ENCODE measurements around the gene KIAA1958.

KIAA1958 gene

DNA sequence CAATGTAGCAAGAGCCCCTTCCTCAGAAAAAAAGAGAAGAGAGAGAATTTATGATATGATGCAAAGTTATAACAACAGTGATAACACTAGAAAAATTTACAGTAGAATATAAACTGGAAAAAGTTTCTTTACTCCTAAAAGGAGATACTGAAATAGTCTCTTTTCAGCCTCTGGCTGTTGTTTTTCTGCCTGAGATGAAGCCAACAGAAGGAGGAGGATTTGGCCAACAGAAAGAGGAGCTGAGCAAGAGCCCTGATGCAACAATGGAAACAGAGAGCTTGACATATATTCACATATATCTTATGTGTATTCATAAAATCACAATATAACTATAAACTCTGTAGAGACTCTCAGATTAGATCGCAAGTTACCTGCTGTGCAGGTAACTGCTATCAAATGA lies 122.2 kb downstream of the KIAA1958 start:
- no peak for DNase-seq

DNA sequence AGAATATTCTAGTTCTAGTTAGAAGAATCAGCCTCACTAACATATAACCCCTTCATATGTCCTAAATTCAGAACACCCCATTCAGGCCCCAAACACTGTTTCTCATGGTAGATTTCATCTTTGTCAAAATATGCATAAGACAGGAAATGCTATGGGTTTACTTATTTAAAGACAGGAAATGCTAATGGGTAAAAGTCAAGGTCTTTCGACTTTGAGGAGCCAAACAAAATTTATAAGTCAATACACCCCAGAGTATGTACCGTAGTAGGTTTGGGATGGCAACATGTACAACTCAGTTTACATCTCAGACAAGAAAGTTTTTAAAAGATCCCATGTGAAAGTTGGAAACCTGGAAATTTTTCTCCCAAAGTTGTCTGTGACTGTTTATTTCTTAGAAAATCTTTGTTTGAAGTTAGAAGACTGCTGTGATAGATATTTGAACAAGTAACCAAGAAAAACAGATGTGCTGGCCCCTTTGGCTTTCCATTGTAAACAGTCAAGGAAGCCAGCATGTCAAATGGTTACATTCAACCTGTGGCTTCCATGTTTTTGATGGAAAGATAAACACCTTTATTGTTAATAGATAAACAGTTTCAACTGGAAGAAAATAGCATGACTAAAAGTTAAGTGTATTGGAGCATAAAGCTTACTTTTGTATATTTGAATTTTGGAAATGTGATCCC lies 129.1 kb downstream of the KIAA1958 start:
- DNase-seq, result no peak

DNA sequence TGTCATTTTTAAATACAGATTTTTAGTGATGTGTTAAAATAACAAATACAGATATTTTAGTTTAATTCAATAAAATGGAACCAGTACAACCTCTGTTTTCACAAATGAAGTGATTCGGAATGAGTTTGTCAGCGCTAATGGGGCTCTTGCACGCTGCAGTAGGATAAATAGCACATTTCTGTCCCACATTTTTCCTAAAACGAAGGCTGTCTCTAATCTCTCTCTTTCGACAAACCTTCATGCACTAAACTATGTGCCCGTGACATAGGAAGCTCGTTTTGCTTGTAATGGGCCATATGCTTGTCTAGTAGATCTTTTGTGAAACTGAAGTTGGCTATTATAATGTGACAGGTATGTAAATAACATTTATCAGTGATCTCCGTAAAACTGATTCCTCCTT lies 130.7 kb downstream of the KIAA1958 start:
- DNase-seq, result no peak

DNA sequence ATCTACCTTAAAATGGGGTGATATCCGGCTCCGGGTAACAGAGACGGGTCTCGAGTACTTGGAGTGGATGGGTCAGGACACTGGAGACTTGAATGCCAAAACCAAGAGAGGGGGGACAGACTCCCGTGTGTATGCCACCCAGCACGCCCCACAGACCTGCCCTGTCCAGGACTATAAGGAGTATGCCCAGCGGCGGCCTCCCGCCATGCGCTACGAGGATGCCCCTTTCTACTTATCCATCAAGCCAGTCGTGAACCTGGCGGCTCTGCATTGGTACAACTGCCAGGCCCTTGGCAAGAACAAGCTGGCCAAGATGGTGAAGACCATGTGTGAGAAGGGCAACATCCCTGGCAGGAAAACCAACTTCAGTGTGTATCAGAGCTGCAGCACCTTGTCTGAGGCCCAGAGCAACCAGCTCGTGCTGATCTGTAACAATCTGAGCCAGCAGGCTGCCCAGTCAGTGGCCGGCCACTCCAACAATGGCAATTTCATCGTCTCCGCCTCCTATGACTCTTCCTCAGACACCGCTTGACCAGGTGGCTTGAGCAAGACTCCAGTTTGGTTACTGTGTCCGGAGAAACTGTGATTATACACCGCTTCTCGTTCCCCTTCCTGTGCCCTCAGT lies 131.9 kb downstream of the KIAA1958 start:
- DNase-seq, result no peak

DNA sequence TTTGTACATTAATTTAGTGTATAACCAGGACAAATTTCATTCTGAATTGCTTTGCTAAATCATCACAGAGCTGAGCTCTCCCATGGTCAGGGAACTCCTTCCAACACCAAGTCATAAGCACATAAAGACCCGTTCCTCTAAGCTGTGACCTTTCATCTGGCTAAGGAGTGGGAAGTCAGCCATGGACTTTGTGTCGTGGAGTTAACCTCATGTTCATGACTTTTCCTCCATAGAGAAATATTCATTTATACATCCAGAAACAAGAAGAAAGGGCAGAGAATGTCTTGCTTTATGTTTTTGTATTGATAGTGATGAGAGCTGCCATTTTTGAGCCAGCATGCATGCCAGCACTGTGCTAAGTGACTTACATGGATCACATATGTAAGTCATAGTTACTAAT lies 133.8 kb downstream of the KIAA1958 start:
- no peak for DNase-seq

DNA sequence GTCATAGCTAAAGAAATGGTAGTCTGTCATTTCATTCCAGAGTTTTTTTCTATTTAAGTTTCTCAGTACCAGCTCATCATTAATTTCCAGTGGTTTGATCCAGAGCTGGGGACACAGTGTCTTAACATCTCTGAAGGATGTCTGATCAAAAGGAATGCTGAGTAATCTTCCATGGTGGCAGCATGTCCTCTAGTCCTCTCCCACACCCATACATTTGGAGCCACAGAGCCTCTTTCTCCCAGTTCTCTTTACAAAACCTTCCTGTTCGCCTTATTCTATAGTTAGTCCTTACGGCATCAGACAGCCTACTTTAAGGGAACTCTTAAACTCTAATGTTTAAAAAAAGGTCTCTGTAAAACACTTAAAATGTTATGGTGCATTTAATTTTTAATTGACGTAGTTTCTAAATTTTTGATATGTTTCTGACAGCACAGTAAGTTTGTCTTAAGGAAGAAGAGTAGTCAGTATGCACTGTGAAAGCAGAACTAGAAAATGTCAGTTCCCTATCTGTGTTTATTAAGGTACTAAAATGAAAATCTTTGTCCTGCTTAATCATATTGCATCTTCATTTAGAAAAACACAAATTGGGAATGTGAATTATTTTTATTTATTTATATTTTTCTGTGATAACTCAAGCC lies 134.5 kb downstream of the KIAA1958 start:
- no peak for DNase-seq

DNA sequence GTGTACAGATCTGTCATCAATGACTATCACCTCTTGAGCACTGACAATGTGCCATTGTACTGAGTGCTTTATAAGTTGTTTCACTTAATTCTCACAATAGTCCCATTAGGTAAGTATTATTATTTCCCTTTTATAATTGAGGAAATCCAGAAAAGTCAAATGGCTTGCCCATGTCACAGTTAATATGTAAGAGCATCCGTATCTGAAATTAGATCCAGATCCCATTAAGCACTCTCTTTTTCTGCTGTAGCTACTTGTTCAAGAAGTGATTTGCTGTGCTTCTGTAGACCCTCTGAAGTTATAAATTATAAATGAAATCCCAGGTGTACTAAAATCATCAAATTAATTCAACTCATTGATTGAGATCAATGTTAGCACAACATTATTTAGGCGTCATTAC lies 136.6 kb downstream of the KIAA1958 start:
- no peak for DNase-seq

DNA sequence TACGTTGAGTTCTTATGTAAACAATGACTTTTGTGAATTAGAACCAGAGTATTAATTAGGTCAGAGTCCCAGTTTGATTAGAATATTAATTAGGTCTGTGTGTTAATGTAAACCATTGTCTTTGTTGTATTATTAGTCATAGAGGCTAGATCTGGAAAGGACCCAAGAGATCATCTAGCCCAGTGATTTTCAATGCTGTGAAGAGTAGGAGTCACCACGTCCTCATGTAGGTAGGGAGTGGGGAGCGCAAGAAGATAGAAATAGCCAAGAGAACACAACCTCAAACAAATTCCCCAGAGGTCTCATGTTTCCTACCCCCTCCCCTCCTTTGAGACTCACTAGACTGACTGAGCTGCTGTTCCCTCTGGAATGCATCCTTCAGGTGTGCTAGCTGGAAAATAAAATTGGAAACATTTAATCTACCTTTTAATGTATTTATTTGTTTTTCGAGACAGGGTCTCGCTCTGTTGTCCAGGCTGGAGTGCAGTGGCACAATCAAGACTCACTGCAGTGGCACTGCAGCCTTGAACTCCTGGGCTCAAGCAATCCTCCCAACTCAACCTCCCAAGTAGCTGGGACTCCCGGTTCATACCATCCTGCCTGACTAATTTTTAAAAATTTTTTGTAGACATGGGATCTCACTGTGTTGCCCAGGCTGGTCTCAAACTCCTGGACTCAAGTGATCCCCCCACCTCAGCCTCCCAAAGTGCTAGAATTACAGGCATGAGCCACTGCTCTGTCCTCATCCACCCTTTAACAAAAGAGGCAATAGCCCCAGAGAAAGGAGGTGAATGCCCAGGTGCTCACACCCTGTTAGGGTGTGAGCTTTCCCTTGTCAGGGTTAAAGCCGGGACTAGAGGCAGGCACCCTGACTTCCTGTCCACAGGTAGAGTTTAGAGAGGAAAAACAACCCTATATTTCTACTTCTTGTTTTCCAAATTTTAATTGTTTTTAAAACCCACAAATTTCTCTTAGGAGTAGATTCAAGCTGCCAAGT lies 138.4 kb downstream of the KIAA1958 start:
- no peak for DNase-seq

DNA sequence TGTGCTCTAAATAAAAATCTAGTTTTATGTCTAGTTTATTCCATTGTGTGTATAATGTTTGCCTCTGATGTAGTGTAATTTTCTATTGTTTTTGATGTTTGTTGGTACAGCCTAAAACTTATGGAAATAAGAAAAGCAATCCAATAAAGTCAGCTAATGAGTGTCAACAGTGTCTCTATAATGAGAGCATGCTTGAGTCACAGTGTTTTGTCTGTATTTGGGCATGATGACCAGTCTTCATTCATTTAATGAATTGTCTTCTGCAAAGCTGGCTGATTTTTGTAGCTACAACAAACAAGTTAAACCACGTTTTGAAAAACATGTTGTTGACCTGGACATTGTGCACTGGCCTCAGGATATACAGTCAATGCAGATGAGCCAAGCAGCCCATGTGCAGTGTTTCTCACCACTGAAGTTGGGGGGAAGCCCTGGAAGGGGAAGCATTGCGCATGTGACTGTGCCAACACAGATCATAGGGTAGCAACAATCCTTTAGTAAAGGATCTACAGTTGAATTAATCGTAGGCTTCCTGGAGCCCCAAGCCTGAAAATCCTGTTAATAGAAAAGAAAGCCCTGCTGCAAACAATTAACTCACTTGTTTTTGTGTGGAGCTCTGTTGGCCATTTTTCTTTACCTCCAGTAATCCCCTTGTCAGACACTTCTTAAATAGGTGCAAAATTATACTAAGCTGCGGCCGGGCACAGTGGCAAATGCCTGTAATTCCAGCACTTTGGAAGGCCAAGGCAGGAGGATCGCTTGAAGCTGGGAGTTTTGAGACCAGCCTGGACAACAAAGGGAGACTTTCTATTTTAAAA lies 143.3 kb downstream of the KIAA1958 start:
- DNase-seq, result no peak

DNA sequence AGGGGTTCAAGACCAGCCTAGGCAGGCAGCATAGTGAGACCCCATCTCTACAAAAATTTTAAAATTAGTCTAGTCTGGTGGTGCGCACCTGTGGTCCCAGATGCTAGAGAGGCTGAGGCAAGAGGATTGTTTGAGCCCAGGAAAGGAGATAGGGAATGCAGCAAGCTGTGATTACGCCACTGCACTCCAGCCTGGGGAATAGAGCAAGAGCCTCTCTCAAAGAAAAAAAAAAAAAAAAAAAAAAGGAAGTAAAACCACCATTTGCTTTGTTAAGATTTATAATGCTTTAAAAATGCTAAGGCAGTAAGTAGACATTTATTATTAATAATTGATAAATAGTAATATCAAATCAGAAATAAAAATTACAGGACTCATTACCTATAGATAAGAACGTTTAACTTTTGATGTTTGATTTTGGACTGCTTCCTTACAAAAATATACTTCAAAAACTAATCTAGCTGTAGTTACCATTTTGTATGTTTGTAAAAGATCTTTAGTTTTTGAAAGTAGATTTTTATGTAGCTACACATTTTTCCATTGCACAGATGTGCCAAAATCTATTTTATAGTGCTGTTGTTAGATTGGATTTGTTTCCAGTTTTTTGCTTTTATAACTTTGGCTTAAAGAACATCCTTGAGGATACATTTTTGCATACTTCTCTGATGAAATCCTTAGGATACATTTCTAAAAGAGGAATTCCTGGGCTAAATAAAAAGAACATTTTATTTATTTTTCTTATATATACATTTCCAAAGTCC lies 144.9 kb downstream of the KIAA1958 start:
- DNase-seq, result no peak

DNA sequence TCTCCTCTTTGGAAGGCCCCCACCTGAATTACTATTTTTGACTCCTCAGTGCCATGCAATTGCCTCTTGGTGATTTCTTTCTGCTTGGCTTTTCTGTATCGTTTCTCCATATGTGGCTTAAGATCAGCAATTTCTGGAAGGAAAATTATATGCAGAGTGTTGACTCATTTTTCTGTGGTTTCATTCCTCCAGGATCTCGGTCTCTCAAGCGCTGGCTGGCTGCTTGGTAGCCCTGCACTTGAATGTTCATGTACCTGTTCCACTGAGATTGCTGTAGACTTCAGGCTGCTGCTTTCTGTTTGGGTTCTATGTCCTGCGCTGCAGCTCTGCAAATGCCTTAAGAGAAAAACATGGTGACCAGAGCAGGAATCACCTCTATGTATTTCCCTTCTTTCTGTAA lies 153.7 kb downstream of the KIAA1958 start:
- no peak for DNase-seq

DNA sequence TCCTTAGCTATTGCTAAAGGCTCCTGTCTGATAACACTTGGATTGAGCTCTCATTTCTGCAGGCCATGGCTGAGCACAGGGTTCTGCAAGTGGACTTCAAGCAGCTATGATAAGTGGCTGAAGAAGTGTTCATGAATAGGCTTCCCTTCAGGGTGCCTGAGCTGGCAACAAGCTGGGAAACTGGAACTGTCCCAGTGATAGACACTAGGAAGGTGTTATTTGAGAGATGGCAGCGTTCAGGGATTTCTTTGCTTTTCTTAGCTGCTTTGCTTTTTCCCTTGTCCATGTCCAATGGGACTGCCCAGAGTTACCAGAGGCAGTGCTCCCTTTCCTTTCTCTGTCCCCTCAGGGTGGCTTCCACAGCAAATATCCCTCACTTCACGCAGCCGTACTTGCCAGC lies 155.5 kb downstream of the KIAA1958 start:
- no peak for DNase-seq

DNA sequence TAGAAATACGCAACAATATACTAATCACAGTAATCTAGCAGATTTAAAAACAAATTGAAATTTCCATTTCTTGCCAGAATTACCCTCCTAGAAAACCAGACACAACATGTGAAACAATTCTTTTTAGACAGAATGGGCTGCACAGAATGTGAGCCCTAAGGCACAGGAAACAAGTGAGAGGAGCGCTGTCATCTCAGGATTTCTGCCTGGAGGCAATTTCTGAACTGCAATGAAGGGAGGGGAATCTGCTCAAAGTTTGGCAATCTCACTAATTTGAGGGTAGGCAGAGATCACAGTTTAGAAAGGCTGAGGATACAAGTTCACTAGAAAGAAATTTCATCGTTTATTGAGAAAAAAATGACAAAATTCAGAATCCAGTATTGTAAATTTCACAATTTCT lies 161.0 kb downstream of the KIAA1958 start:
- DNase-seq, result no peak

DNA sequence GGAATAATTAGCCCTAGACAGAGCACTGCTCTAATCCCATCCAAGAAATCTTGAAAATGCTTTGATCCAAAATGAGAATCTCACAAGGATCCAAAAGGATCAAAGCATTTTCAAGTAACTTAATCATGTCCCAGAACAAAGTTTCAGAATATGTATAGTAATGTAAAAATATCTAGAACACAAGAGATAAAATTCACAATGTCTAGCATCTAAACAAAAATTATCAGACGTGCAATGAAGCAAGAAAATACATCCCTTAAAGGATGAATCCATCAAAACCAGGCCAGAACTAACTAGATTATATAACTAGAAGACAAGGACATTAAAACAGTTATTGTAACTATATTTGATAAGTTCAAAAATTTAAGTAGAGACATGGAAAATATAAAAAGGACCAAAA lies 162.0 kb downstream of the KIAA1958 start:
- DNase-seq, result no peak

DNA sequence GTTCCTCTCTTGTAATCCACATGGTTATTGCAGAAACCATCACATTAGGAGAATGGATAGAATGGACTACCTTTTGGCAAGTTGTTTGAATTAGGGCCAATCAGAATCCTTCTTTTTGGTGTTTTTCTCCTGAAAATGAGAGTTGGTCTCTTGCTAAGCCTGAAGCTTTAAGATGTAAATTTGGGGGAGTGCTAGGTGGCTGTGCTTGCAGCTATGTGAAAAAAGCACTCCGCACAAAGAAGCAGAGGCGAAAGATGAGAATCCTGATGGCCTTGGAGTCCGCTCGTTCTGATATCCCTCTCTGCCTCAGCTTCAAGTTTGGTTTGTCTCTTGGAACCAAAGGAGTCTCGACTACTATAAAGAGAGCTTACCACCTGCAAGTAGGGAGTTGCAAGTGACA lies 167.7 kb downstream of the KIAA1958 start:
- no peak for DNase-seq

DNA sequence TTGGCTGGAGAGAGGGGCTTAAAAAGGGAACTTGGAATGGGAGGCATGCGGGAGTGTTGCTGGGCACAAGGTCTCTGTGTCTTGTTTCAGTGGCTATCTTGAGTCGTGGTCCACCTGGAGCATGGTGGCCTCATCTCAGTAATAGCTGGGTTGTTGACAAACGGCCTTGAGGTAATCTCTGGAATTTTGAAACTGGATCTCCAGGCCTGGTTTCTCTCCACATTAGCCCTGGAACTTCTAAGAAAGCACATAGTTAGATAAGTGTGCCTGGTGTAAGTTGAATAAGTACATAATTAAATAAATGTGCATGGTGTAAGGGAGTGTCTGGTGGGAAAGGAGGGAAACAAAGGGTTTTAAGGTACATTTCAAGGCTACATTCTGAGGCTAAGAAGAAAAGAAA lies 169.0 kb downstream of the KIAA1958 start:
- DNase-seq, result no peak

DNA sequence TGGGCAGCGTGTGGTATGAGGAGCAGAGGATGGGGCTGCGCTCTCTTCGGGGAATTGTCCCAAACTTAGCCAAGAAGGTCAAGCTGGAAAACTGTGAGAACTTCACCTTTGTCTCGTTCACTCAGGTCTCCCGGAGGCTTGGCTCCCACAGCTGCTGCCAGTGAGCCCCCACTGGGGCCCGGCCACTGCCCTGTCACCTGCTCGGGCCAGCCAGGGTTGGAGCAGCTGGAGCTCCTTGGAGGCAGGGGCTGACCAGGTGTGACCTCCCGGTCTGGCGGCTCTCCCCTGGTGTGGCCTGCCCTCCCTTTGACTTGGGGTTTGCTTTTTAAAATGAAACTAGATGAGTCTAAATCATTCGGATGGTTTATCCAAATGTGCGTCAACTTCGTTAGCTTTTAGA lies 173.3 kb downstream of the KIAA1958 start:
- no peak for DNase-seq

DNA sequence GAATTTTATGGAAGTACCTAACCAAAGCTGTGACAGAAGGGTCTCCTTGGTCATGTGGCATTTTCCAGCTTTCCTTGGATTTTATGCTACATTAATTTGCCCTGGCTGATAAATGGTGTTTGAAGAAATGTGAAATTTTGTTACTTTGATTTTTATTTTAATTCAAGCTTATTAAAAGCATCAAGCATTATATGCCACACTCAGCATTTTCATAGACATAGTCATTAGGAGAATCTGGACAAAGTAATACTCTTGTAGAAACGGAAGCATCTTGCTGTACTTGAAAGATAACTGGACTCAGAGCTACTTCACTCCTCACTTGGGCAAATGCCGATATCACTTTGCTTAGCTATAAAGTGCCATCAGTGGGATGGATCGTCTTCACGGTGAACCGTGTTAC lies 177.1 kb downstream of the KIAA1958 start:
- DNase-seq, result no peak

DNA sequence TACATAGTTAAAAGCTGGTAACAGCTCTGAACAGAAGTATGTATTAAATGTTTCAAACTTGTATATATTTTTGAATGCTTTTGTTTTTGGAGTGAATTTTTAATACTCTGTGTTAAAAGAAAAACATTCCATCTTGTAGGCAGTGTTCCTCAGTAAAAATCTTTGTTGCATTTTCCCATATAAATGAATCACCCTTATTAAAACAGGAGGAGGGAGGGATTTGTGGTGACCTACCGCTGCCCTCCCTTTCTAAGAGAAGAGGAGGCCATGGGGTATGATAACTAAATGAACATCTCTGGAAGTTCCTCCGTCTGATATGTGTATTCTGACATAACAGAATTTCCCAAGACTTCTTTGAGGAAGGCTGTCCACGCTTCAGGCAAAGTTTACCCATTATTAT lies 177.9 kb downstream of the KIAA1958 start:
- no peak for DNase-seq

DNA sequence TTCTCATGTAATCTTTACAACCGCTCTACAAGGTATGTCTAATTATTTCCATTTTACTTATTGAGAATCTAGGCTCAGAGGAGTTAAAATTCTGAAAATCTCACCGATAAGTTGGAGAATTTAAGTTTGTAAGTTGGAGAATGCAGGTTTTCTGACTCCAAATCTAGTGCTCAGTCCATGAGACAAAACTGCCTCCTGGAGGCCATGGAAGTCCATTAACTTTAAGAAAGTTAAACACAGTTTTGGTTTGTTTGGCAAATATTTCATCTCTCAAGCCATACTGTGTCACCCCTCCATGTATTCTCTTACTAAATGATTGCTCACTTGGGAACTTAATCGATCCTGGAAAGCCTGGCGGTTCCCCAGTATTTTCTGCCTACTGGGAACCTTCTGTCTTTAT lies 178.7 kb downstream of the KIAA1958 start:
- DNase-seq, result no peak

DNA sequence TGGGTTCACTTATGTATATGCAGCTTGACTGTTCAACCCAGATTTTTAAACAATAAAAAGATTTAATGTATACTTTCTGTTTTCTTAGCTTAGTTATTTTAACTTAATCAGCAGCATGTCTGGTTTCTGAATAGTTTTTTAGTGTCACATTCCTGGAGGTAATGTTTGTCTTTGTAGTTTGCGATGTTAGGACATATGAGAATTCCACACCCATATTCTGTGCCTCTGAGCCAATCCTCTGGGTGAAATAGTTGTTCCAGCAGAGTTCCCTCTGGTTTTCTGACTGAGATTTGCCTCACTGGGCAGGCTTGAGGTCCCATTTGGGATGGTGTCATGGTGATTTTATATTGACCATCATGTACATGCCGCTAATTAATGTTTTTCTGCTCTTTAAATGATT lies 182.7 kb downstream of the KIAA1958 start:
- no peak for DNase-seq
